OCI-LY3 (cell line): ENCODE results near the gene BAZ2A.

Experiments used
- CTCF ChIP-seq: fragments of 200-600, 300-600 bp; sonication (generic); IDR thresholded peaks from 2 replicates; pipeline ENCODE4 v1.5.1; 2014; ENCODE audit warnings: antibody characterized with exemption, low read length, low read depth
- EZH2phosphoT487 ChIP-seq: fragments of 200-600 bp; shearing (Covaris generic); IDR thresholded peaks from 2 replicates; pipeline ENCODE4 v1.6.1; 2018; ENCODE audit warnings: antibody characterized with exemption, mixed run types, low read depth

- TF ChIP-seq CTCF (peak; percentile 89), EZH2phosphoT487 (no peak)
These were observed 6.8 kb upstream of the BAZ2A start for GRCh38 chr12:56636675-56637540.
